Ureter (tissue), 1 donor: Measurements from ENCODE around the gene SLC17A7. TPM values are rescaled to one million over a fixed set of nuclear protein-coding genes. Genes with fewer than 3 reads are reported as not detected.
A peak's percentile ranks its signal among the peaks of the same experiment; 100 is the strongest.
"Not testable (repeated sequence)": the region's sequence is repeated elsewhere in the genome, so short reads cannot be mapped to it uniquely, and the experiment has no call there.

Experiments used
- DNase-seq: peaks from one replicate; pipeline ENCODE4 v3.0.0-alpha.2; 2020; ENCODE audit warnings: low spot score
- total RNA-seq: library from RNA; stranded (reverse); gene quantifications from one replicate; pipeline ENCODE4 v1.2.4, GENCODE V29; 2023
- donor health status: DM: yes; HTN: yes; CAD: no.

The SLC17A7 gene
- total RNA-seq, 1 donor from 2014 or later, result 0.55 TPM

DNA sequence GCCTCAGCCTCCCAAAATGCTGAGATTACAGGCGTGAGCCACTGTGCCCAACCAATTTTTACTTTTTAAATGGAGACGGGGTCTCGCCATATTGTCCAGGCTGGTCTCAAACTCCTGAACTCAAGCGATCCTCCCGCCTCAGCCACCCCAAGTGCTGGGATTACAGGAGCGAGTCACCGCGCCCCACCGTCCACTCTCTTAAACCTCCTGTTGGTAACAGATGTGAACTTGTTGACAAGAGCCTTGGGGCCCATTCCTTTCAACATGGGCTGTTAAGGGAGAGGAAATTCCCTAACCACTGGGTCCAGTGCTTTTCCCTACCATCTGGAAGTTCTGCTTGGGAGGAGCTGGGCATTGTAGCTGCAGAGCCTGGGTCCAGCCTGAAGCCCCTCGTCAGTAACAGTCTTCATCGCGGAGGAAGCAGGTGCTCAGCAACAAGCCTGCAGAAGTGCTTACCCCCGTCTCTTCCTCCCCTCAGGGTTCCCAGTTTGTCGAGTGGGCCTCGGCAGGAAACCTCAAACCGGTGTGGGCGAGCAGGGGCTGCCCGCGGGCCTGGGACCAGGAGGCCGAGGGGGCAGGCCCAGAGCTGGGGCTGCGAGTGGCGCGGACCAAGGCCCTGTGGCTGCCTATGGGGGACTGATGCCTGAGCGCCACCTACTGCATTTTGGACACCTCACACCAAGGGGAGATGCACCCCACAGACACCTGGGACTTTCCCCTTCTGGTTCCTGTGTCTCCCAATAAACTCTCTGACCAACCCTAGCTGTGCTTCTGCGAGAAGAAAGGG, 28.7 kb upstream of the SLC17A7 start:
- DNase-seq, result no peak

DNA sequence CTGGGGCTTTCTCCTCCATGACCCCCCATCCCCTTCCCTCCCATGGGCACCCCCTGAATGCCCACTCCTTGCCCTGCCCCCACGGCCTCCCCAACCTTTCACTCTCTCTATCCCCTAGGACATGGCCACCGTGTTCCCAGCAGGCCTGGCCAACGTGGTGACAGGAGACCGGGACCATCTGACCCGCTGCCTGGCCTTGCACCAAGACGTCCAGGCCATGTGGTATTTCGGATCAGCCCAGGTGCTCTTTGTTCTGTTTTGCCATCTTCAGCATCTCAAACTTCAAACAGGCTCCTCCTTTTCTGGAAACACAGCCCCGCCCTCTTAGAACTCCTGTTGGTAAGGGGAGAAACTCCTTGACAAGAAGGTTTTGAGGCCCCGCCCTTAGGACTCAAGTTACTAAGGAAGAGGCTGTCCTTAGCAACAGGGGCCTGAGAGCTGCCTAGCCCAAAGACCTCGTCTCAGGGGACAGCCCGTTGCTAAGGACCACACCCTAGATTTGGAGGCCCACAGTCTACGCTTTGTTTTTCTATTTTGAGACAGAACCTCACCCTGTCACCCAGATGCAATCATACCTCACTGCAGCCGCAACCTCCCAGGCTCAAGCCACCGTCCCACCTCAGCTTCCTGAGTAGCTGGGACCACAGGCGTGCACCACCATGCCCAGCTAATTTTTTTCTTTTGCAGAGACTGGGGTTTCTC, 27.6 kb upstream of the SLC17A7 start:
- peak; percentile 83 for DNase-seq

DNA sequence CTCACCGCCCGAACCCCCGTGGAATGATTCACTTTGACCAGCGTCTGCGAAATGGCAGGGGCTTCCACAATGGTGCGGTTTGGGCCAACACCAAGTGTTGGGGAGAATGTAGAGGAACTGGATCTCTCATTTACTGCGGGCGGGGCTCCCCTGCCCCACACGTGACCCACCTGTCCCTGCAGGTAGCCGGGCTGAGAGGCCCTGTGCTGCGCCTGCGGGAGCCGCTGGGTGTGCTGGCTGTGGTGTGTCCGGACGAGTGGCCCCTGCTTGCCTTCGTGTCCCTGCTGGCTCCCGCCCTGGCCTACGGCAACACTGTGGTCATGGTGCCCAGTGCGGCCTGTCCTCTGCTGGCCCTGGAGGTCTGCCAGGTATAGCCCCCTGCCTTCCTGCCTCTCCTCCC, 26.9 kb upstream of the SLC17A7 start:
- no peak for DNase-seq

DNA sequence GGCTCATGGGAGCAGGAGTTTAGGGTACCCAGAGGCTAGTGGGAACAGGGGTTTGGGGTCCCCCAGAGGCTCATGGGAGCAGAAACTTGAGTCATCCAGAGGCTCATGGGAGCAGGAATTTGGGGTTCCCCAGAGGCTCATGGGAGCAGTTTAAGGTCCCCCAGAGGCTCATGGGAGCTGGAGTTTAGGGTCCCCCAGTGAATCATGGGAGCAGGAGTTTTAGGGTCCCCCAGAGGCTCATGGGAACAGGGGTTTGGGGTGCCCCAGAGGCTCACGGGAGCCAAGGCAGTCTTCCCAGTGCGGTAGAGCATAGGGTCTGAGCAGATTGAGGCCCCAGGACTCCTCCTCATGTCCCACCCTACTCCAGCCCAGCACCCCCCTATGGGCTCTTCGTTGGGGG, 24.0 kb upstream of the SLC17A7 start:
- no peak for DNase-seq

DNA sequence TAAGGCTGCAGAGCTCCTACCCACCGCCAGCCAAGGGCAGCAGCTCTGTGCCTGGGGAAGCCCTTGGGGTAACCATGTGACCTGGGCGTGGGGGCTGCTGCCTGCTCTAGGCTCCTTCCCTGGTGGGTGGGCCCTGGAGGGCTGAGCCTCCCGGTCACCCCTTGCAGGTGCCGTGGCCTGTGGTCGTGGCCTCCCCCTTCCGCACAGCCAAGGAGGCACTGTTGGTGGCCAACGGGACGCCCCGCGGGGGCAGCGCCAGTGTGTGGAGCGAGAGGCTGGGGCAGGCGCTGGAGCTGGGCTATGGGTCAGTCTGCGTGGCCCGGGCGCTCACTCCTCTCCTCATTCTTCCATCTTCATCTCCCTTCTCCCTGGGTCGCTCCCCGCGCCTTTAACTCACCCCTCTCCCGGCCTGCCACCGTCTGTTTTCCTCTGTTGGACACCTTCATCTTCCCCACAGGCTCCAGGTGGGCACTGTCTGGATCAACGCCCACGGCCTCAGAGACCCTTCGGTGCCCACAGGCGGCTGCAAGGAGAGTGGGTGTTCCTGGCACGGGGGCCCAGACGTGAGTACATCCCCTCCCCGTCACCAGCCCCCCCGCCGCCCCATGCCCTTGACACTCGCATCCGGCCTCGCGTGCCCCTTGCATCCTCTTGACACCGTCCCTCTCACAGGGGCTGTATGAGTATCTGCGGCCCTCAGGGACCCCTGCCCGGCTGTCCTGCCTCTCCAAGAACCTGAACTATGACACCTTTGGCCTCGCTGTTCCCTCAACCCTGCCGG, 22.8 kb upstream of the SLC17A7 start:
- DNase-seq, result no peak

DNA sequence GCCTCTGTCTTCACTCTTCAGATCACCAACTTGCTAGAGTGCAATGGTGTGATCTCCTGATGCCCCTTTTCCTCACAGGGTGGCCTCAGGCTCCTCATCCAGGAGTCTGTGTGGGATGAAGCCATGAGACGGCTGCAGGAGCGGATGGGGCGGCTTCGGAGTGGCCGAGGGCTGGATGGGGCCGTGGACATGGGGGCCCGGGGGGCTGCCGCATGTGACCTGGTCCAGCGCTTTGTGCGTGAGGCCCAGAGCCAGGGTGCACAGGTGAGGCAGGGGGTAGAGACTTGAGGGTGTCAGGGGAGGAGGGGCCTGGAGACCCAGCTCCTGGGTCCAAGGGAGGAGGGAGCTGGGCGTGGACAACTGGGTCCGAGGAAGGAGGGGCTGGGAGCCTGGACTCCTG, 21.2 kb upstream of the SLC17A7 start:
- DNase-seq, result no peak

DNA sequence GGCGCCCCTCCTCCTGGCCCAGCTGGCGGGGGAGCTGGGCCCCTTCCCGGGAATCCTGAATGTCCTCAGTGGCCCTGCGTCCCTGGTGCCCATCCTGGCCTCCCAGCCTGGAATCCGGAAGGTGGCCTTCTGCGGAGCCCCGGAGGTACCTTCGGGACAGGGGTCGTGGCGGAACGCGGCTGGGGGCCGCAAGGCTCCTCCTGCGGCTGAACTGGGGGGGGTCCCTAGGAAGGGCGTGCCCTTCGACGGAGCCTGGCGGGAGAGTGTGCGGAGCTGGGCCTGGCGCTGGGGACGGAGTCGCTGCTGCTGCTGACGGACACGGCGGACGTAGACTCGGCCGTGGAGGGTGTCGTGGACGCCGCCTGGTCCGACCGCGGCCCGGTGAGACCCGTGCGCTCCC, 20.3 kb upstream of the SLC17A7 start:
- DNase-seq, result no peak

DNA sequence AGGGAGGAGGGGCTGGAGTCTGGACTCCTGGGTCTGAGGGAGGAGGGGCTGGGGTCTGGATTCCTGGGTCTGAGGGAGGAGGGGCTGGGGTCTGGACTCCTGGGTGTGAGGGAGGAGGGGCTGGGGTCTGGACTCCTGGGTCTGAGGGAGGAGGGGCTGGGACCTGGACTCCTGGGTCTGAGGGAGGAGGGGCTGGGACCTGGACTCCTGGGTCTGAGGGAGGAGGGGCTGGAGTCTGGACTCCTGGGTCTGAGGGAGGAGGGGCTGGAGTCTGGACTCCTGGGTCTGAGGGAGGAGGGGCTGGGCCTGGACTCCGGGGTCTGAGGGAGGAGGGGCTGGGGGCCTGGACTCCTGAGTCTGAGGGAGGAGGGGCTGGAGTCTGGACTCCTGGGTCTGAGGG, 19.8 kb upstream of the SLC17A7 start:
- not testable (repeated sequence) for DNase-seq

DNA sequence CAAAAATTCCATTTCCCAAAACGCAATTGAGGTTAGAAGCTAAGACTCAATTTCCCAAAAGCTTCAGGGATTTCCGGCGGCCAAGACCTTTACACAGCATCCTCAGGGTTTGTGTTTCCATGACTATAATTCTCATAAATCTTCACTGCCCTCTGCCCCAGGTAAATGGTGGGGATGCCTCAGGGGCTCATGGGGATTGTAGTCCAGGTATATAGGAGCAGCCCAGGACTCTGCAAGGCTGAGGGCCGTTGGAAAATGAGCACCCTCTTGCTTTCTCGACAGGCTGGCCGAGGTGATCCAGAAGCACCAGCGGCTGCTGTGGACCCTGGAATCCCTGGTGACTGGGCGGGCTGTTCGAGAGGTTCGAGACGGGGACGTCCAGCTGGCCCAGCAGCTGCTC, 18.1 kb upstream of the SLC17A7 start:
- DNase-seq, result no peak

DNA sequence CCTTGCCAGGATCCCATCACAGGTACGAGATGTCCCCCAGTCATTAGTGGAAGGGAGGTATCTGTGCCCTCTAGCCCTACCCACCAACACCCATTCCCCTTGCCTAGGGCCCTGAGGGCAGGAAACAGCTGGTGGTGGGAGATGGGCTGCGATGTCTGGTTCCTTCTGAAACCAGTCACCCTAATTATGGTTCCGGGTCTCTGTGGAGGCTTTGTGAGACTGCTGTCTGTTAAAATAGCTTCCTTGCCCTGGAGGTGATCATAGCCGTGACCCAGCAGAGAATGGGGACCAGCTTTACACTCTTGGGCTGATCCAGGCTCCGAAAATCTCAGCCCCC, 17.2 kb upstream of the SLC17A7 start:
- no peak for DNase-seq

DNA sequence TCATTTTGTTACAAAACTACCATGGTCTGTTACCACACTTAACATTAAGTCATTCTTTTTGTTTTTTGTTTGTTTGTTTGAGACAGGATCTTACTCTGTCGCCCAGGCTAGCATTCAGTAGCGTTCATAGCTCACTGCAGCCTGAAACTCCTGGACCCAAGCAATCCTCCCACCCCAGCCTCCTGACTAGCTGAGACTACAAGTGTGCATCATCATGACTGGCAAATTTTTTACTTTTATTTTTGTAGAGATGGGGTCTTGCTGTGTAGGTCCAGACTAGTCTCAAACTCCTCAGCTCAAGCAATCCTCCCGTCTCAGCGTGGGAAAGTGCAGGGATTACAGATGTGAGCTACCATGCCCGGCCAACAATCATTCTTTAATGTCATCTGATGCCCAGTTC, 15.0 kb upstream of the SLC17A7 start:
- no peak for DNase-seq

DNA sequence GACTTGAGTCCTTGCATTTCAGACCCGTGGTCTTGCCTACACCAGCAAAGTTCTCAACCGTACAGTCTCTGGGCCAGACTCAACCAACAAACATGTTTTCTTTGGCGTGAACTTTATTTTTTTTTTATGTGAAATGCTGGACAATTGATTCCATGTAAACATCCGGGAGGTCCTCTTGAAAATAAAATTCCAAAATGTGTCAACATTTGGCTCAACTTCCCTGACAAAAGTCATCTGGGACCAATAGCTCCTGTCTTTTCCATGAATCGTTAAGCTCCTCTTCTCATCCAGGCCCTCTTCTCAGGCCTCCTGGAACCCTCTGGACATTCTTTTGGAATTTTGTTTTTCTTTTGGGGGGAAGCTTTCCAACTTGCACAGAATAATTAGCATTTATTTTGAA, 14.4 kb upstream of the SLC17A7 start:
- DNase-seq, result no peak

DNA sequence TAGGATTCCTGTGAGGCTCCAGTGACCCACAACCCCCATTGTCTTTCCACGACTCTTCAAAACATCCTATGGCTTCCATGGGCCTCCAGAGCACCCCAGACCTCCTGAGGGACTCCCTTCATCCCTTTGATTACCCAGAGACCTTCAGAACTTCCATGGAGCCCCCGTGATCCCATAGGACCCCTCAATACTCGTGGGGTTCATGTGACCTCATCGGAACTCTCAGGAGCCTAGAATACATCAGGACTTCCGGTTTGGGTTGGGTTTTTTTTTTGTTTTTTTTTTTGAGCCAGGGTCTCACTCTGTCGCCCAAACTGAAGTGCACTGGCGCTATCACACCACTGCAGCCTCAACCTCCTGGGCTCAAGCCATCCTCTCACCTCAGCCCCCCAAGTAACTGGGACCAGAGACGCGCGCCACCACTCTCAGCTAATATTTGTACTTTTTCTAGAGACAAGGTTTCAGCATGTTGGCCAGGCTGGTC, 12.5 kb upstream of the SLC17A7 start:
- no peak for DNase-seq

DNA sequence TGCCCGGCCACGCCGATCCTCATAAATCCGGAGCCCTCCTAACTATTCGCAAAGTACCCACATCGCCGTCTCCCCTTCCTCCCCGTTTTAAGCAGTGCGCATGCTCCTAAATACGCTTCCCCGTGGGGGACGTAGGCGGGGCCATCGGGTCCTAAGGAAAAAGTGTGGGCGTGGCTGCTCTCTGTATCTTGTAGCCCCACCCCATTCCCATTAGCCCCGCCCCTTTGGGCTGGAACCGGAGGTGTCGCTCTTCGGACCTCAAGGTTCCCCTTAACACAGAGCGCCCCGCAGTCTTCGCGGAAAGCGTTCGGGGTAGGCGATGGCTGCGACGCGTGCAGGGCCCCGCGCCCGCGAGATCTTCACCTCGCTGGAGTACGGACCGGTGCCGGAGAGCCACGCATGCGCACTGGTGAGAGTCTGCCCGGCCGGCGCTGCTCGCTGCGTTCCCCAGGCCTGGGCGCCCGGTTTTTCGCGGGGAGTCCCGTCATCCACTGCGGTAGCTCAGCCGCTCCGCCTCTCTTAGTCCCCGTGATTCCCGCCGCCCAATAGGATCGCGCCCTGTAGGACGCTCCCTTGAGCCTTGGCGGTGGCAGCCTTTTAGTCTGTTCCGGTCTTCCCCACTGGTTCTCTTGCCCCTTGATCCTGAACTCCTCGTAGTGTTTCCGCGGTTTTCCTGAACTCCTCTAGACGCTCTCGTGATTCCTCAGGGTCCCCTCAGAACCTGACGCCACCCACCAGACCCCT, 11.9 kb upstream of the SLC17A7 start, which contains the start of gene ALDH16A1:
TSS of gene ALDH16A1 (plus strand) at position 213 of the 744 bp plus-strand sequence. CDS start at position 320, 107 bp downstream.
- DNase-seq, result peak; percentile 98

DNA sequence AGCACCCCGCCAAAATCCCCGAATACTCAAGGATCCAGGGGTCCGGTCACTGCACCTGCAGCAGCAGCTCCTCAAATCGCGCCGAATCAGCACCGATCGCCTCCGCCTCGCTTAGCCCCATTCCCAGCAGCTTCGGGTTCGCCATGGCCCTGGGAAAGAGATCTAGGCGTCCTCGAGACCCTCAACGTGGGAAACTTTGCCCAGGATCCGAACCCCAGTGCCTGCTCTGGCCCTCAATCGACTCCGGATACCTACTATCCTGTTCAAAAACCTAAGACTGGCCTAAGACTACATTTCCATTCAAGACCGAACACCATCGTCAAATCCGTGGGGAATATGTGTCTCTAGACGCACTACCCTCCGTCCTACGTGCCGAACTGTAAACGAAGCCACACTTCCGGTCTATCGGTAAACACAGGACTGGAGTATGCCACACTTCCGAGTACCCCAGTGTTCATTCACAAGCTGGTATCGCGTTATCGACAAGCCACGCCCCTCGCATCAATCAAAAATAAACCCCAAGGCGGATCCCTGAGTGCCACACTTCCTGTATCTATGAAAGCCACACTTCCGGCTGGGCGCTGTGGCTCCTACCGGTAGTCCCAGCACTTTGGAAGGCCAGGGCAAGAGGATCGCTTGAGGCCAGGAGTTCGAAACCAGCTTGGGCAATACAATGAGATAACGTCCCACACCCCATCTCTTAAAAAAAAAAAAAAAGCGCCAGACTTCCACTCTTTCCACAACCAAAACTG, 10.3 kb upstream of the SLC17A7 start, which contains the start of gene PIH1D1:
TSS of gene PIH1D1 (minus strand) at position 385 of the 752 bp plus-strand sequence. CDS start at position 145, 240 bp downstream.
- DNase-seq, result peak; percentile 98

DNA sequence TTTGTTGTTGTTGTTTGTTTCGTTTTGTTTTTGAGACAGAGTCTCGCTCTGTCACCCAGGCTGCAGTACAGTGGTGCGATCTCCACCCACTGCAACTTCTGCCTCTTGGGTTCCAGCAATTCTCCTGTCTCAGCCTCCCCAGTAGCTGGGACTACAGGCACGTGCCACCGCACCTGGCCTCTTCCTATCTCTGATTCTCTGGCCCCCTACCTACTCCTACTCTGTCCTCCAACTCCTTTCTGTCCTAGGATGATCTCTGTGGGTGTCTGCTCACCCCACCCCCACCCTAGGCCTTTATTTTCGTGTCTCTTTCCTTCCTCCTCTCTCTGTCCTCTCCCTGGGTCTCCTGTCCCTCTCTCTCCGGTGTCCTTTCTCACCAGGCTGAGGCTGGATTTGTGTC, 9.1 kb upstream of the SLC17A7 start:
- DNase-seq, result no peak

DNA sequence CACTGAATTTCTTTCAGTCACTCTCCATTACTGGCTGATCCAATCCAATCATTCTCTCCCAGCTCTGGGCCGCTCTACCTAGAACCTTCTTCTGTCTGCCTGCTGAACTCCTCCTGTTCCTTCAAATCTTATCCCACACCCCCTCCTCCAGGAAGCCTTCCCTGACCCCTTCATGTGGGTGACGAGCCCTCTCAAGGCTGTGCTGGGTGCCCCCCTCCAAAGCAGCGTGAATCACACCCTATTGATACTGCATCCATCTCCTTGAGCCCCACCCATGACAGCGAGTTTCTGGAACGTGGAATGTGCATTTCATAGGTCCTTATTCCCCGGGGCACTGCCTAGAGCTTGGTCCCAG, 7.1 kb upstream of the SLC17A7 start:
- no peak for DNase-seq

DNA sequence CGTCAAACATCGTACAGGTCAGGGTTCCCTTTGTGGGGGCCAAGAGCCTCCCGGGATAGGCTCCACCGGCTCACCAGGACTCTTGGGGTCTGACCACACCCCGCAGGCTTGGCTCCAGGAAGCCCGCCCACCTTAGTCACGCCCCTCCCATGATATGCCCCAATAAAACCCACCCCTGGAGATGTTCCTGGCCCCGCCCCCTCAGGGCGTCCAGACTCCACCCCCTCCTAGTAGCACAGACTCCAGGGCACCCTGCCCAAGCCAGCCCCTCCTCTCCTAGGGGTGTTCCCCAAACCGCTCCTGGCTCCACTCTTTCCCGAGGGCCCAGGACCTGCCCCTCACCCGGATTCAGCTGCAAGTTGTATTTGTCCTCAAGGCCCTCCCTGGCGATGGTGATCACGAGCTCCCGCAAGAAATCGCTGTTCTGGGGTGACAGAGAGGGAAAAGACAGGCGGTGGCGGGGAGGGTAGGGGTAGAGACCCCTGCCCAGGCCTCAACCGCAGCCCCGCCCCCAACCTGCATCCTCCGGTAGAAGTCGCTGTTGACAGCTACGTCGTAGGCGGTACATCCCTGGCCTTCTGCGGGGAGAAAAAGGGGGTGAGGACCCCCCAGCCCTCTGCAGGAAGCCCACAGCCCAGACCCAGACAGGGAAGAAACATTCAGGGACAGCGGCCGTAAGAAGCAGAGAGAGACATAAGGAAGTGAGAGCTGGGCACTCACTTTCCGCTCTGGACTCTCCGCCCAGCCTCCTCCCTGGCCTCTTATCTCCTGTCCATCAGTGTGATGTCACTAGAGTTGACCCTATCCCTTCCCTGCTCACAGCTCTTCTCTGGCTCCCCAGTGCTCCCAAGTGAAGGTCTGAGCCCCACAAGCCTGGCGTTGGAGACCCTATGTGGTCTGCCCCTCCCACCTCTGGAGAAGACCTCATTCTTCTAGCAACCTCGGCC, 6.4 kb upstream of the SLC17A7 start:
- no peak for DNase-seq

DNA sequence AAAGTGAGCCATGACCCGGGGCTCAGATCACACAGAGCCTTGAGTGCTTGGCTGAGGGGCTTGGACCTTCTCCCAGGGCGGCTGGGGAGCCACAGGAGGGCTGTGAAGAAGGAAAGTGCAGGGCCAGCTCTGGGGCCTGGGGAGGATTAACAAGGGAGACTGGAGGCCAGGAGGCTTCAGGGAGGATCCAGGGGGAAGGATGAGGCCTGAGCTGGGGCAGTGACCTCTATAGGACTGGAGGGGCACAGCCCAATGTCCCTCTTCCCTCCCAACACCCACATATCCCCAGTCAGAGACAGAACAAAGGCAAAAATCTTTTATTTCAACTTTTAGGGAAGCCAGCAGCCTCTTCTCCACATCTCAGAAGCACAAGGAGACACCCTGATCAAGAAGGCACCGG, 4.7 kb upstream of the SLC17A7 start:
- no peak for DNase-seq
